GM12874 (cell line): ENCODE results near the gene TTYH2.

Experiments used
- TF ChIP-seq, protein P1 (sequence below): IDR thresholded peaks from 2 replicates; pipeline ENCODE4 v1.5.1; 2011; ENCODE audit warnings: low read depth, mild to moderate bottlenecking, control low read depth, low read length, moderate library complexity; ENCODE audit not compliant: insufficient read depth

Gene TTYH2

DNA sequence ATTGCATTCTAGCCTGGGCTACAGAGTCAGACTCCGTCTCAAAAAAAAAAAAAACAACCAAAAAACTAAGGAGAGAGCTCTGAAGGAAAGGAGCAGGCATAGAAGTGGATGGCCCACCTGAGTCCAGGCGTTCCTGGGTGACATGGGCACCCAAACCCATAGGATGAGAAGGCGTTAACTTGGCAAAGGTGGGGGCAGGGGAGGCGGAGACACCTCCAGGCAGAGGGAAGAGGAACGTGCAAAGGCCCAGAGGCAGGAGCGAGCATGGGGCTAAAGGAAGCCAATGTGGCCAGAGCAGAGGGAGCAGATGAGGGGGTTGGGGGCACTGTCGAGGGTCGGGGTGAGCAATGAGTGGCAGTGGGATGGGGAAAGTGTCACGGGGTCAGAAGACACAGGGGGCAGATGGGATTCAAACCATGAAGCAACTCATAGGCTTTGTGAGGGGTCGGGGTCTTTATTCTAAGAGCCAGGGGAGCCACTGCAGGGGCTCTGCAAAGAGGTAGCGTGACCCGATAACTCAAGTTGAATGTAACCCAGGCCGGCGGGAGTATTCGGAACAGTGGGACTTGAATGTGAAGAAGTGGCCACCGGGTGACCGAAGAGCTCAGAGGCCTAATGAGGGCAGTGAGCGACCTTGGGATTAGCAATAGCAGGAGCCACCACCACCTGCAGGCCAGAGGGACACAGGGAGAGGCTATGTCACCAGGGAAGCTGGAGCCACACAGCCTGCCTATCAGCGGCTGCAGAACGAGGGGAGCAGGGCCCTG is 11.8 kb downstream of the TTYH2 start:
- TF ChIP-seq, protein P1, sequence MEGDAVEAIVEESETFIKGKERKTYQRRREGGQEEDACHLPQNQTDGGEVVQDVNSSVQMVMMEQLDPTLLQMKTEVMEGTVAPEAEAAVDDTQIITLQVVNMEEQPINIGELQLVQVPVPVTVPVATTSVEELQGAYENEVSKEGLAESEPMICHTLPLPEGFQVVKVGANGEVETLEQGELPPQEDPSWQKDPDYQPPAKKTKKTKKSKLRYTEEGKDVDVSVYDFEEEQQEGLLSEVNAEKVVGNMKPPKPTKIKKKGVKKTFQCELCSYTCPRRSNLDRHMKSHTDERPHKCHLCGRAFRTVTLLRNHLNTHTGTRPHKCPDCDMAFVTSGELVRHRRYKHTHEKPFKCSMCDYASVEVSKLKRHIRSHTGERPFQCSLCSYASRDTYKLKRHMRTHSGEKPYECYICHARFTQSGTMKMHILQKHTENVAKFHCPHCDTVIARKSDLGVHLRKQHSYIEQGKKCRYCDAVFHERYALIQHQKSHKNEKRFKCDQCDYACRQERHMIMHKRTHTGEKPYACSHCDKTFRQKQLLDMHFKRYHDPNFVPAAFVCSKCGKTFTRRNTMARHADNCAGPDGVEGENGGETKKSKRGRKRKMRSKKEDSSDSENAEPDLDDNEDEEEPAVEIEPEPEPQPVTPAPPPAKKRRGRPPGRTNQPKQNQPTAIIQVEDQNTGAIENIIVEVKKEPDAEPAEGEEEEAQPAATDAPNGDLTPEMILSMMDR, result no peak

DNA sequence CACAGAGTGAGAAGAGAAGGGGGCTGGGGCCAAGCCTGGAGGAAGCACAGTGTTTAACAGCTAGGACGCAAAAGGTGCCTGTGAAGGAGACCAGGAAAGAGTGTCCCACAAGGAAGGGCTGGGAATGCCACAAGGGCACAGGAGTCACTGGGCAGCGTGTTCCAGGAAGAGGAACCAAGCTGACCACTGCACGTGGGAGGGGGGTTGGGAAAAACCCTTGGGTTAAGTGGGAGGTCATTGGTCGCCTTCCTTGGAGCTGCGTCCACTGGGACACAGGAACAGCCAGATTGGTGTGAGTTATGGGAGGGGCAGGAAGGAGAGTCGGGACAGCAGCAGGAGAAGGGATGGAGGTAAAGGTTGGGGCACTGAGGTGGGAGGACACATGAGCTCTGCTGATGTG is 12.9 kb downstream of the TTYH2 start:
- TF ChIP-seq, protein P1, result no peak

DNA sequence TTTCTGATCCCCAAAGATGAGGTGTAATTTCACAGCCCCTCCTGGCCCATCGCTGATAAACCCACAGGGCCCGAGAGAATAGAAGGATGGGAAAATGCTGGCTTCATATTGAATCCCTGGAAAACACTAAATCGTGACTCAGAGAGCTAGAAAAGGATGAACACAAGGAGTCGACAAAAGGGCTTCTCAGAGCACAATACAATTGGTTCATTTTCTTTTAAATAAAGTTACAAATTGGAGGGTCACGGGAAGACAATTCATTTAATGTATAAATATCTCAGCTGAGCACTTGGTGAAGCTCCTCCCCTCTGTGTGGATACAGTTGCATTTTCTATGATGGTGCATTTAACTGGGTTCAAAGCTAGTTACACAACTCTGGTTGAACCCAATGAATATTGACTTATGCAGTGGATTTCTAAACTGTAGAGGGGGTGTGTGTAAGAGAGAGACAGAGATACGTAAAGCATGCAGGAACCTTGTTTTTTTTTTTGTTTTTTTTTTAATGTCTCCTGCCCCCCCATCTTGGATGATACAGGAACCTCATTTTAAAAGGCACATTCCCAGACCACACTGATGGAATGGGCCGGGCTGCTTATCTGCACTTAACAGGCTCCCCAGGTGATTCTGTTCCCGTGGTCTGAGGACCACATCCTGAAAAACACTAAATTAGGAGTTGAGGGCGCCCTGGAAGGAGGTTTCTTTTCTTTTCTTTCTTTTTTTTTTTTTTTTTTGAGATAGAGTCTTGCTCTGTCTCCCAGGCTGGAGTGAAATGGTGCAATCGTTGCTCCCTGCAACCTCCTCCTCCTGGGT is 14.1 kb downstream of the TTYH2 start:
- TF ChIP-seq, protein P1, result no peak

DNA sequence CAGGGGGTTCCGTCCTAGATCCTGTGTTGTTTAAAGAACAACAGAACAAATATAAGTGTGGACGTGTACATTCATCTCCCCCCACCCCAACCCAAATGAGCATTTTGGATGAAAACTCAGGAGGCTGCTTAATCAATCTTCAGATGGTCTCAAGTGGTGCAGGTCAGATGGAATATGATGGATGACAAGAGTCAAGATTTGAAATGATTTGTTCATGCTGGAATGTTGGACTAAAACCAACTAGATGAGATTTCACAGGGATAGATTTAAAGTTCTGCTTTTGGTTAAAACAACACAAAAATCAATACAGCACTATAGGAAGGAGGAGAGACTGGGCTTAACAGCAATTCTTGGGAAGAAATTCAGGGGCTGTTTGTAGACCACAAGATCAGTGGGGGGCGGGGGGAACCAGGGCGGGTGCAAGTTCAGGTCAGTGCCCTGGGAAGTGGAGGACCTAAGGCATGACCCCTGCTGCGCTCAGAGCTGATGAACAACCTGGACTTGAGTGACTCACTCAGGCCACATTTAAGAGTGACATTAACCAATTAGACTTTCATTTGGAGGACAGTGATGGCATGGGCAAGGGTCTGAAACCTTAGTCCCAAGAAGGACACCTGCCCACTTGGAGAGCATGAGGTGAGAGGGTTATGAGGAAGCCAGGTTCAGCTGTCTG is 15.1 kb downstream of the TTYH2 start:
- TF ChIP-seq, protein P1, result no peak

DNA sequence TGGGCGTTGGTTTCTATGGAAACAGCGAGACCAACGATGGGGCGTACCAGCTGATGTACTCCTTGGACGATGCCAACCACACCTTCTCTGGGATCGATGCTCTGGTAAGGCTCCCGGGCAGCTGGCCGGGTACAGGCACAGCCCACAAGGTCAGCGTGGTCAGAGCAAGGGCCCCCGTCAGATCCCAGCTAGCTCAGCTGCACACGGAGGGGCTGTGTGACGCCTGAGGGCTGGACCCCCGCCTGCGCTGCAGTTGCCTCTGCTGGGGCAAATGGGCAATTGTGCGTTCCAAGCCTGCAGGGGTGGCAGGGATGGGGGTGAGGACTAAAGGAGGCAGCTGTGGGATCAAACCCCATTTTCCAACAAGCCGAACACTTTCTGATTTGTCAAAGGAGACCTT is 17.5 kb downstream of the TTYH2 start:
- TF ChIP-seq, protein P1, result no peak

DNA sequence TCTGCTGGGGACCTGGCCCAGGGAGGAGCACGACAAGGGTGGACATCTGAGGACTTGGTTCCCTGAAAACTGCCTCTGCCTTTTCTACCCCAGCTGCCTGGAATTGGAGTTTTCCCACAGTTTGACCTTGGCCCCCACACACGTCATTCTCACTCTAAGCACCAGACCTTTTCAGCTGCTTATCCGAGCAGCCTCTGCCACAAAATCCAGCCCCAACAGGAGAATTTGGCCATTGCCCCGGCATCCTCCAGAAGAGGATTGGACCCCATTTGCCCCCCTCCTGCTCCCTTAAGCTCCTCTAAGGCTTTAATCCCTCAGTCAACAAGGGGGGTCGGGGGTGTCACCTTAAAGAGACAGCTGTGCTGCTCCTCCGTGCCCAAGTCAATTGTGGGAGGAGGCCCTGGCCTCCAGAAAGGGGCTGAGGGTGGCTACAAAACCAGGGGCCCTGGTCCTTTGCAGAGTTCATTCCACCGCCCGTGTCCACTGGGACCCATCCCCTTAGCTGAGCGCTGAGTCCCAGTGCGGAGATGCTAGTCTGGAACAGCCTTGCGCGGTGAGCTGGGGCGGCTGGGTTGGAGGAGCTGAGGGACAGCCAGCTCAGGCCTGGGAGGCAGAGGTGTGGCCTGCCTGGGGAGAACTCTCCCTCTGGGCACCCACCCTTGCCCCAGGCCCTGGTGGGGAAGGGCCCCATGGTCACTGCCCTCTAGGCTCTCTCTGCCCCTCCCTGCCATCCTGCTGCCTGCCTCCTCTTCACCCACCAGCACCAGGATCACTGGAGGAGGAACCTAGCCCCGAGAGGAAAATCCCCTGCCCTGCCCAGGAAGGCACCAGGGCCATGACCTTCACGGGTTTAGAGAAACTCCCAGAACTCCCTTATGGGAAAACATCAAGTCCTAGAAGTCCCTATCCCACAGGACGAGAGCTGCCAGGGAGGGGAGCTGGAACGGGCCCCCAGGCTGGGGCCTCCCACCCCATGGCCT is 18.8 kb downstream of the TTYH2 start:
- TF ChIP-seq, protein P1, result no peak
